GM10266 (cell line): ENCODE measurements around the gene AGA.

Experiments
- DNase-seq: peaks from one replicate; pipeline ENCODE4 v3.0.0; 2012; ENCODE audit errors: extremely low spot score
- TF ChIP-seq, protein P1 (sequence below): IDR thresholded peaks from 2 replicates; pipeline ENCODE4 v1.5.1; 2012; ENCODE audit warnings: mild to moderate bottlenecking, low read depth; ENCODE audit not compliant: control insufficient read depth, insufficient read depth; ENCODE audit errors: missing control alignments

AGA gene

GRCh38 chr4:177427192-177427591 is 15.0 kb downstream of the AGA start:
- TF ChIP-seq, protein P1, sequence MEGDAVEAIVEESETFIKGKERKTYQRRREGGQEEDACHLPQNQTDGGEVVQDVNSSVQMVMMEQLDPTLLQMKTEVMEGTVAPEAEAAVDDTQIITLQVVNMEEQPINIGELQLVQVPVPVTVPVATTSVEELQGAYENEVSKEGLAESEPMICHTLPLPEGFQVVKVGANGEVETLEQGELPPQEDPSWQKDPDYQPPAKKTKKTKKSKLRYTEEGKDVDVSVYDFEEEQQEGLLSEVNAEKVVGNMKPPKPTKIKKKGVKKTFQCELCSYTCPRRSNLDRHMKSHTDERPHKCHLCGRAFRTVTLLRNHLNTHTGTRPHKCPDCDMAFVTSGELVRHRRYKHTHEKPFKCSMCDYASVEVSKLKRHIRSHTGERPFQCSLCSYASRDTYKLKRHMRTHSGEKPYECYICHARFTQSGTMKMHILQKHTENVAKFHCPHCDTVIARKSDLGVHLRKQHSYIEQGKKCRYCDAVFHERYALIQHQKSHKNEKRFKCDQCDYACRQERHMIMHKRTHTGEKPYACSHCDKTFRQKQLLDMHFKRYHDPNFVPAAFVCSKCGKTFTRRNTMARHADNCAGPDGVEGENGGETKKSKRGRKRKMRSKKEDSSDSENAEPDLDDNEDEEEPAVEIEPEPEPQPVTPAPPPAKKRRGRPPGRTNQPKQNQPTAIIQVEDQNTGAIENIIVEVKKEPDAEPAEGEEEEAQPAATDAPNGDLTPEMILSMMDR, result no peak
- no peak for DNase-seq

GRCh38 chr4:177419434-177419833 is 22.8 kb downstream of the AGA start:
- TF ChIP-seq, protein P1, result no peak
- no peak for DNase-seq

DNA sequence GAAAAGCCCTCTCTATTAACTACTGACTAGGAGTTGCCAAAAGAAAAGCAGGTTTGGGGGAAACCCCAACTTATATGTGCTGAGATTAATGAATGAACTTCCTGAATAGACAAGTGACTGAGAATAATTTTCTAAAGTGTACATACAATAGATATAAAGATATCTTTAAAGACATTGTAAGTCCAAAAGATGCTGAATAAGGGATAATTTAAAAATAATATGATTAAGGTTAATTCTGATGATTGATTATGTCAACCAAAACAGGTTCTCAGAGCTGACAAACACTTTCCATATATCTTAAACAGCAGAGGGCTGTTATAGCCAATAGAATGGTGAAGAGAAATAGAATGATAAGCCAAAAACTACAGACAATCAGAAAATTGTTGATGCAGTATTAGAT is 28.6 kb downstream of the AGA start:
- no peak for DNase-seq

GRCh38 chr4:177413076-177413475 is 29.2 kb downstream of the AGA start:
- no peak for DNase-seq
- TF ChIP-seq, protein P1, result no peak

More for the DNA sequence above, 28.6 kb downstream of the AGA start:
- TF ChIP-seq, protein P1, result no peak

DNA sequence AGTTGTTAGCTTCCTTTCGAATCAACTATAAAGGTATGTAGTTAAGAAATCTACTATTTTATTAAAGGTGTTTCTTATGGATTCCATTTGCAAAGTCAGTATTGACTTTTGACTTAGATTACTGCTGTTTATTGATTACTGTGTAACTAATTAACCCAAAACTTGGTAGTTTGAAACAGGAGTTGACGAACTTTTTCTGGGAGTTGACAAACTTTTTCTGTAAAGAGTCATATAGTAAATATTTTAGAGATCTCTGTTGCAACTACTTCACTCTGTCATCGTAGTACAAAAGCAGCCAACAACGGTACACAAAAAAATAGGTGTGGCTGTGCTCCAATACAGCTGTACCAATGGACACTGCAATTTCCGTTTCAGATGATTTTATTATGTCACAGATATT is 30.2 kb downstream of the AGA start:
- TF ChIP-seq, protein P1, result no peak
- DNase-seq, result no peak

- TF ChIP-seq, protein P1, result no peak
- no peak for DNase-seq
These were observed 31.7 kb downstream of the AGA start for GRCh38 chr4:177410566-177410965.

DNA sequence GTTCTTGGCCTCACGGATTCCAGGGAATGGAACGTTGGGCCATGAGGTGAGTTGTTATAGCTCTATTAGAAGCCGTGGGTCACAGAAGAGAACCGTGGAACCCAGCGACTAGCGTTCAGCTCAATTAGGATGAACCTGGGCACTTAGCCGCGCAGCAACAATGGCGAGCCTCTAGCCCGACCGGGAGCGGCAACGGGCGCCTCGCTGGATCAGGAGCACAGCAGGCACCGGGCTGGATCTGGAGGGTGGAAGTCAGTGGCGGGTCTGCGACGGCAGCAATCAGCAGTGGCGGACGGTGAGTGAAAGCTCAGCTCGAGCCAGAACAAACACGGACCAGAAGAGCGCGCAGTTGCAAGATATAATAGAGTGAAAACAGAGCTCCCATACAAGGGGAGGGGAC is 34.2 kb downstream of the AGA start:
- TF ChIP-seq, protein P1, result no peak

More for the DNA sequence above, 34.2 kb downstream of the AGA start:
- no peak for DNase-seq
